SHP77 (cell line): Measurements from ENCODE around the gene IL17RA.

Experiments
- DNase-seq, 2 experiments: peaks; one replicate each; lab custom pipeline; 2025; lab: John Stamatoyannopoulos, UW

The IL17RA gene

DNA sequence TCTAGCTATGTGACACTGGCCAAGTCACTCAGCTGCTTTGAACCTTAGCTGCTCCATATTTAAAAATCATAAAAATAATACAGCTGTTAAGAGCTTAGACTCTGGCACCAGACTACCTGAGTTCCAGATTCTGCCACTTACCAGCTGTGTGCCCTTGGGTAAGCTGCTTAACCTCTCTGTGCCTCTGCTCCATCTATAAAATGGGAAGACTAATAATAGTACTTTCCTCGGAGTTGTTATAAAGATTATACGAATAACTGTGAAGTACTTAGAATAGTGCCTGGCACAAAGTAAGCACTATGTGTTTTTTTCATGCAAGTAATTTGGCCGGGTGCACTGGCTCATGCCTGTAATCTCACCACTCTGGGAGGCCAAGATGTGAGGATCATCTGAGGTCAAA is 72.9 kb downstream of the IL17RA start:
- no peak for DNase-seq

GRCh38 chr22:17158176-17158567 is 73.4 kb downstream of the IL17RA start:
- DNase-seq: no peak

DNA sequence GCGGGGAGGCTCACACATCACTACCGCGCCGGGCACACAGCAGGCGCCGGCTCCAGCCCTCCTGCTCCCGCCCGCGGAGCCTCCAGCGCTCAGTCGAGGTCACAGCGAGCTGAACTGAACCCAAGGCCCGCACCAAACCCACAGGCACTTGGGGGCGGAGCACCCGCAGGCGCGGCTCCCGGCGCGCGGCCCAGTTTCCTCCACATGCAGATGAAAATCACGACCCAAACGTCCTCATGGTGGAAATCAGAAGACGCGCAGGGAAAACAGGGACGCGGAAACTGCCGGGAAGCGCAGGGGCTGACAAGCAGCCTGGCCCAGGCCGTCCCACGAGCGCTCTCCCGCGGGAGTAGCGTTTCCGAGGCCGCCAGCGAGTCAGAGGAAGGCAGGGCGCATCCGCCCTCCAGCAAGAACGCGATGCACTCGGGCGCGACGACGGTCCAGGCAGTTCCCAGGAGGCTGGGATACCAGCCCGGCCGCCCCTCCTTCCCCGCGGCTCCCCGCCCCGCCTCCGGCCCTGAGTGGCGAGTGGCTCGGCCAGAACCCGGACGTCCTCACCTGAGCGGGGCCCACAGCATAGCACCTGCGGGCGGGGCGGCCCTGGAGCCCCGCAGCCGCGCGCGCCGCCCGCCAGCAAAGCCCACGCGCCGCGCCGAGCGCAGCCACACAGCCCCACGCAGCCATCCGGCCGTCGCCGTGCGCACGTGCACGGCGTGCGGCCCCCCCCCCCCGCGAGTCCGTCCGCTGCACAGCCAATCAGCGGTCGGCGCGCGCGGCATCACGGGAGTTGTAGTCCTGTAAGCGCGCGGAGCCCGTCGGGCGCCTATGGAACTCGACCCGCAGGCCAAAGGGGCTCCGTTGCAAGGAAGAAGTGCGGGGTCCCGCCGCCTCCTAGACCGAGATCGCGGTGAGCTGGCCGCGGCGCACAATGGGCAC is 74.0 kb downstream of the IL17RA start, which contains the start of gene HDHD5:
TSS of gene HDHD5 (minus strand) at position 710 of the 936 bp plus-strand sequence. CDS start at position 684, 26 bp downstream.
- peak; percentile 72 to 86 for DNase-seq

GRCh38 chr22:17159504-17159951 is 74.7 kb downstream of the IL17RA start:
- DNase-seq: peak; percentile 32 to 39

DNA sequence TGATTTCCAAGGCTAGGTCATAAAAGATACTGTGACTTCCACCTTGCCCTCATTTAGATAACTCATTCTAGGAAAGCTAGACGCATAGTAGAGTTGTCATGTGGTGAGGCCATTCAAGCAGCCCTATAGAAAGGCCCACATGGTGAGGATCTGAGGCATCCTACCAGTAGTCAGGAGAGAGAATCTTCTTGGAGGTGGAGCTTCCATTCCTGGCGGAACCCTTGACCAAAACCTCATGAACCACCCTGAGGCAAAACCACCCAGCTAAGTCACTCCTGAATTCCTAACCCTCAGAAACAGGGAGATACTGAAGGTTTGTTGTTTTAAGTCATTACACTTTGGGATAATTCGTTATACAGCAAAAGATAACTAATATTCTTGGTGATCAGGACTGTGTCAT is 77.2 kb downstream of the IL17RA start:
- no peak for DNase-seq

DNA sequence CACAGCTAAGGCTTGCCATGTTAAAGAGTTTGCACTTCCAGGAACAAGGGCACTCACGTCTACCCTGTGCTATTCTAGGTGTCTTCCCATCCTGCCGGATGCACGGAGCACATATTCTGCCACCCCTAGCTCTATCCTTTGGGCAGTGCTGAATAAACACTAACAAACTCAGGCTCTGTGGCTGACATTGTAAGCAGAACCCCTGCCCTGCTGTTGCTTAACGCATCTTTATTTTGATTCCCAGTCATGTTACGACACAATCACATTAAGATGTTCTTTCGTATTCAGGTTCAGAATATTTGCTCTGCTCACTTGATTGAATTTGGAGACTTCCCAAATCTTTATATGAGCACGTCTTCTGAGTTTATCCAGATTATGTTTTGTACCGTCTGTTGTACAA is 77.9 kb downstream of the IL17RA start:
- no peak for DNase-seq

- DNase-seq: no peak
Observed at GRCh38 chr22:17164392-17165024, 79.7 kb downstream of the IL17RA start.
